Gastrocnemius medialis (tissue), 4 donors: ENCODE data around the gene GTF3C4.

Experiments
- POLR2A ChIP-seq, 2 donors: fragments of 450-650 bp; IDR thresholded peaks; one replicate each; pipeline ENCODE4 v1.6.1; 2017; ENCODE audit warnings: antibody characterized with exemption in 2 of 2, mild to moderate bottlenecking in 2 of 2, moderate library complexity in 2 of 2
- TF ChIP-seq, protein P1 (sequence below), 5 experiments: fragments of 450-650 bp in 3 of 5; fragments of 200-600 bp in 2 of 5; sonication (generic) in 2 of 5; IDR thresholded peaks in 4 of 5; conservative IDR thresholded peaks in 1 of 5; 1 replicate in 4 of 5; 2 replicates in 1 of 5; pipeline ENCODE4 v1.5.1; 2016 to 2019; ENCODE audit warnings: antibody characterized with exemption in 5 of 5, mild to moderate bottlenecking in 3 of 5, moderate library complexity in 3 of 5

DNA sequence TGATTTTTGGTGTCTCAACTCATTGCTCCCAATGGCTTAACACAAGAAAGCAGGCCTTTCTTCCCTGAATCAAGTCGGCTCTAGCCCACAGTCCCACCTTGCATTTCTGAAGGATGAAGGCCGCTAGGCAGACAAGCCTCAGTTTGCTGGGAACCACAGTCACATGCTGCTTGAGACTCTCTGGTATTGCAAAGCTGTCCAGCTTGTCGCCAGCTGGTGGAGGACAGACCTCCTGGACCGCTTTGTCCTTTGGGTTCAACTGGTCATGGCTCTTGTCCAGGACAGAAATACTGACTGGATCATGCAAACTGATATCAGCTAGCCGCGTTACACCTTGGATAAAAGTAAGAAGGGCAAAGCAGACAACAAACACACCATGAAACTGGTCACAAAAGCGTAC, 23.5 kb upstream of the GTF3C4 start:
- TF ChIP-seq, protein P1, sequence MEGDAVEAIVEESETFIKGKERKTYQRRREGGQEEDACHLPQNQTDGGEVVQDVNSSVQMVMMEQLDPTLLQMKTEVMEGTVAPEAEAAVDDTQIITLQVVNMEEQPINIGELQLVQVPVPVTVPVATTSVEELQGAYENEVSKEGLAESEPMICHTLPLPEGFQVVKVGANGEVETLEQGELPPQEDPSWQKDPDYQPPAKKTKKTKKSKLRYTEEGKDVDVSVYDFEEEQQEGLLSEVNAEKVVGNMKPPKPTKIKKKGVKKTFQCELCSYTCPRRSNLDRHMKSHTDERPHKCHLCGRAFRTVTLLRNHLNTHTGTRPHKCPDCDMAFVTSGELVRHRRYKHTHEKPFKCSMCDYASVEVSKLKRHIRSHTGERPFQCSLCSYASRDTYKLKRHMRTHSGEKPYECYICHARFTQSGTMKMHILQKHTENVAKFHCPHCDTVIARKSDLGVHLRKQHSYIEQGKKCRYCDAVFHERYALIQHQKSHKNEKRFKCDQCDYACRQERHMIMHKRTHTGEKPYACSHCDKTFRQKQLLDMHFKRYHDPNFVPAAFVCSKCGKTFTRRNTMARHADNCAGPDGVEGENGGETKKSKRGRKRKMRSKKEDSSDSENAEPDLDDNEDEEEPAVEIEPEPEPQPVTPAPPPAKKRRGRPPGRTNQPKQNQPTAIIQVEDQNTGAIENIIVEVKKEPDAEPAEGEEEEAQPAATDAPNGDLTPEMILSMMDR (IDR thresholded peaks at IDR 0.05 in 4 of 5, conservative IDR thresholded peaks at IDR 0.05 in 1 of 5) = no peak
- no peak for TF ChIP-seq POLR2A (IDR thresholded peaks at IDR 0.05)
